Kidney (tissue), 14 donors: ENCODE data around the gene PHLDA1. TPM values are rescaled to one million over a fixed set of nuclear protein-coding genes. Genes with fewer than 3 reads are reported as not detected.

ENCODE experiments used
- DNase-seq, 5 donors: peaks; one replicate each; pipeline ENCODE4 v3.0.0-alpha.2; 2013 to 2020
- FAIRE-seq: peaks from 2 replicates; lab custom pipeline; 2012; peaks lifted over from hg19 to GRCh38; lab: Jason Lieb, UNC
- H3K27ac ChIP-seq, 2 donors: one replicate each; pipeline ENCODE4 v1.7.0; 2013; ENCODE audit warnings: low read depth in 2 of 2, low read length in 2 of 2, inconsistent platforms in 1 of 2
- H3K27me3 ChIP-seq: one replicate; pipeline ENCODE4 v1.7.1; 2013; ENCODE audit warnings: low read length, inconsistent platforms; ENCODE audit not compliant: control insufficient read depth, insufficient read depth
- H3K36me3 ChIP-seq, 3 donors: one replicate each; pipeline versions ENCODE4 v1.7.0 to v1.7.1; 2013; ENCODE audit warnings: low read length in 3 of 3, control low read depth in 1 of 3, inconsistent platforms in 1 of 3; ENCODE audit not compliant: insufficient read depth in 3 of 3, control insufficient read depth in 2 of 3
- H3K4me1 ChIP-seq, 3 donors: one replicate each; pipeline versions ENCODE4 v1.7.0 to v1.7.1; 2013; ENCODE audit warnings: low read length in 3 of 3, inconsistent platforms in 1 of 3, low read depth in 1 of 3; ENCODE audit not compliant: control insufficient read depth in 2 of 3, insufficient read depth in 2 of 3
- H3K4me3 ChIP-seq, 3 donors: one replicate each; pipeline versions ENCODE4 v1.7.0 to v1.8.1; 2013; ENCODE audit warnings: low read length in 3 of 3, control low read depth in 1 of 3, inconsistent platforms in 1 of 3
- H3K9ac ChIP-seq, 3 donors: one replicate each; pipeline versions ENCODE4 v1.7.0 to v1.7.1; 2013; ENCODE audit warnings: low read length in 3 of 3, control low read depth in 1 of 3, inconsistent platforms in 1 of 3
- H3K9me3 ChIP-seq, 3 donors: one replicate each; pipeline versions ENCODE4 v1.7.0 to v1.7.1; 2013; ENCODE audit warnings: low read length in 3 of 3, control low read depth in 1 of 3, inconsistent platforms in 1 of 3; ENCODE audit not compliant: control insufficient read depth in 2 of 3, insufficient read depth in 1 of 3
- intact Hi-C: fragments of 100-400 bp; cut with DNase I; formaldehyde crosslinking; loops from one replicate; pipeline ENCODE4 v1.11.1; 2022
- polyA plus RNA-seq: library from polyadenylated mRNA; stranded (reverse); fragments of 350-450 nt; fragmentation: Illumina TruSeq; extraction: RNeasy Lipid Tissue Mini Kit (QIAGEN cat#74804); gene quantifications from one replicate; pipeline ENCODE4 v1.2.3, GENCODE V29; 2014; ENCODE audit warnings: low read depth, low replicate concordance; ENCODE audit not compliant: insufficient read depth
- total RNA-seq: library from RNA; stranded (reverse); fragmentation: NEBNext Ultra II Directional; extraction: Animal tissue kit (Norgen Biotek cat#: 25700); gene quantifications from one replicate; pipeline ENCODE4 v1.2.1, GENCODE V29; 2021
- TF ChIP-seq, protein P1 (sequence below): IDR thresholded peaks from 3 replicates; pipeline ENCODE4 v1.5.1; 2012; ENCODE audit warnings: mild to moderate bottlenecking, moderate library complexity, borderline replicate concordance; ENCODE audit not compliant: insufficient read depth; ENCODE audit errors: extremely low read depth
- donor health status: control.
- donor health status: control.
- donor health status: control.
- donor health status: control.
- donor health status: control.
- donor health status: DM: yes; HTN: yes; CAD: no.
- donor health status: Normal renal cell carcinoma (clear cell type).

The PHLDA1 gene
- total and polyA plus RNA-seq, 2 donors from 2014 or later: 9.5 to 15.3 TPM

GRCh38 chr12:76035045-76035444, 3.5 kb upstream of the PHLDA1 start:
- Histone ChIP-seq H3K4me3 (no peak overlapping the region), H3K27me3 (no peaks in the 10 kb centered on the region), H3K36me3 (no peaks in the 10 kb centered on the region), H3K9ac (no peak overlapping the region), H3K9me3 (no peaks in the 10 kb centered on the region), H3K4me1 (peaks cover 0 to 10% (median 0%) of the 10 kb centered on the region in 3 donors), H3K27ac (no peak overlapping the region)
- intact Hi-C loops: loop anchor here (10.0 kb wide), 1 partner anchor 510 kb away; no protein-coding TSS in a partner anchor
- no peak for DNase-seq
- no peak for FAIRE-seq
- TF ChIP-seq, protein P1, sequence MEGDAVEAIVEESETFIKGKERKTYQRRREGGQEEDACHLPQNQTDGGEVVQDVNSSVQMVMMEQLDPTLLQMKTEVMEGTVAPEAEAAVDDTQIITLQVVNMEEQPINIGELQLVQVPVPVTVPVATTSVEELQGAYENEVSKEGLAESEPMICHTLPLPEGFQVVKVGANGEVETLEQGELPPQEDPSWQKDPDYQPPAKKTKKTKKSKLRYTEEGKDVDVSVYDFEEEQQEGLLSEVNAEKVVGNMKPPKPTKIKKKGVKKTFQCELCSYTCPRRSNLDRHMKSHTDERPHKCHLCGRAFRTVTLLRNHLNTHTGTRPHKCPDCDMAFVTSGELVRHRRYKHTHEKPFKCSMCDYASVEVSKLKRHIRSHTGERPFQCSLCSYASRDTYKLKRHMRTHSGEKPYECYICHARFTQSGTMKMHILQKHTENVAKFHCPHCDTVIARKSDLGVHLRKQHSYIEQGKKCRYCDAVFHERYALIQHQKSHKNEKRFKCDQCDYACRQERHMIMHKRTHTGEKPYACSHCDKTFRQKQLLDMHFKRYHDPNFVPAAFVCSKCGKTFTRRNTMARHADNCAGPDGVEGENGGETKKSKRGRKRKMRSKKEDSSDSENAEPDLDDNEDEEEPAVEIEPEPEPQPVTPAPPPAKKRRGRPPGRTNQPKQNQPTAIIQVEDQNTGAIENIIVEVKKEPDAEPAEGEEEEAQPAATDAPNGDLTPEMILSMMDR: no peak

DNA sequence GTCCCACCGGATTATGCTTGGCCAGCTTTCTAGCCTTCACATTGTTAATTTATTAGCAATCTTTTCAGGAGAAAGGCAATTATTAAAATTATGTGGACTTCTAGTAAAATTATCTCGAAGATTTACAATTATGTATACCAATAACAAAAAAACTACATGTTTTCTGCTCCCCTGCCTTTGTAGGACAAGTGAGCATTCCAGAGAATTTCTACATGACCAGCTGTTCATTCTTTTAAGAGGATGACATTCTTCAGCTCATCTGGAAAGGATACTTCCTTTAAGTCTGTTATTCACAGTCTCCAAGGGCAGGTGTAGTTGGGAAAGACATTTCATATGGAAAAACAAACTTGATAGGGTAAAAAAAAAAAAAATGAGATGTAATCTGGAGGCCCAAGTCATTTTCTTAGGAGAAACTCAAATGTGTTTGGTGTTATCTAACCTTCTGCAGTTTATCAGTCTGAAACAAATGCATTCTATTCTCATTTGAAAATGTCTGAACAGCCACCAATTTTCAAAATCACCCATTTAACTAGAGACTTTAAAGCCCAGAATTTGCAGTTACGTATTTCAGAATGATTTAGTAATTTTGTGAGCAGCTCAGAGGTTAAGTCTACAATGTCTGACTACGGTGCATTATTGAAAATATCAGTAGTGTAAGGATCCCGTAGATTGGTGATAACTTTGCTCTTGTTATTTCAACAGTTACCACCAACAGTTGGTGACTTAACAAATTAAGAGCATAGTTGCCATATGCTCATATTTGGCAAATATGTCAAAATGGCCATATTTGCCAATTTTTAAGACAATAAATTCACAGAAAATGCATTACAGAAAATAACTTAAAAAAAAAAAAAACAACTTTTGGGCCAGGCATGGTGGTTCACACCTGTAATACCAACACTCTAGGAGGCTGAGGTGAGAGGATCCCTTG, 1.8 kb upstream of the PHLDA1 start:
- peak overlapping the region; percentile 70 to 85 (median 80) for H3K4me3 ChIP-seq
- intact Hi-C loops: loop anchor here (10.0 kb wide), 1 partner anchor 509 kb away; no protein-coding TSS in a partner anchor

DNA sequence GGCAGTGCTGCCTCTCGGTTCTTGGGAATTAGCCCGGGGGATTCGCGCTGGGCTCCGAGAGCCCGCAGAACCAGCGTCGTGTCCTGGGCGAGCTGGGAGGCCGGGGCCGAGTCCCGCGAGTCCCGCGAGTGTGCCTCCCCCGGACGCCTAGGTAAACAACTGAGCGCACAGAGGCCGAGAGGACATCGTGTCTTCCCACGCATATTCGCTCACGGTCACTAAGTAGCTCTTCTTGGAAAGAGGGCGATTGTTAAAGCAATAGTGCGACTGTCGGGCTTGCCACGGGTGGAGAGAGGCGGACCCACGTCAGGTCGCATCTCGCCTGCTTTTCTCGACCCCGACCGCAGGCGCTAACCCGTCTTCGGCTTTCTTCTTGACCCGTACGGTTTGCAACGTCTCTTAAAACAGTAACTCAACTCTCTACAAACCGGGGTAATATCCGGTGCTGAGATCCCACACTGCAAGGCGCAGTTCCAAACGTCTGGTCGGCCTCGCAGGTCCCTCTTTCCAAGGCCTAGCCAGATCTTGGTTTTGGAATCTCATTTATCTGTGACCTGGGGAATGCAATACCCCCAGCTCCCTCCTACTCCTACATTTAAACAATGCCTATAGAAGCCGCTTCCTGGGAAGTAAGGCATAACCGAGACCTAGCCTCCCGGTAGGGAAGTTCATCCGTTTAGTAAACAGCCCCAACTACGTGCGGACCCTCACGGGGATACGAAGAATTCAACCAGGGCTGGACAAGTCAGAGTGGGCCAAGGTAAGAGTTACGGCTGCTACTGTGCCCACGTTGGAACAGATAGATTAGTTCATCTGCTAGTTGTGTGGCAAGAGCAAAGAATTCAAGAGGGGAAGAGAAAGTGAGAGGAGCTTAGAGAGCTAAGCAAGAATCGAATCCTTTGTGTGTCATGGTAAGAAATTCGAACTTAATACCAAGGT, 736 bp upstream of the PHLDA1 start:
- peak overlapping the region; percentile 95 for H3K27ac ChIP-seq
- TF ChIP-seq, protein P1: no peak
- DNase-seq (peak in 3 of 5 donors; percentile 59 to 83 (median 83)), FAIRE-seq (no peak)
- intact Hi-C loops: loop anchor here (10.0 kb wide), 1 partner anchor 508 kb away; no protein-coding TSS in a partner anchor
- no peaks in the 10 kb centered on the region for H3K36me3 ChIP-seq
- no peaks in the 10 kb centered on the region for H3K9me3 ChIP-seq
- no peaks in the 10 kb centered on the region for H3K27me3 ChIP-seq
- H3K4me3 ChIP-seq: peak overlapping the region; percentile 70 to 85 (median 80)
- peaks cover 0 to 8% (median 0%) of the 10 kb centered on the region in 3 donors for H3K4me1 ChIP-seq
- peak overlapping the region; percentile 49 to 82 (median 63) for H3K9ac ChIP-seq

More for the DNA sequence above, 1.8 kb upstream of the PHLDA1 start:
- peaks cover 0 to 10% (median 0%) of the 10 kb centered on the region in 3 donors for H3K4me1 ChIP-seq
- H3K36me3 ChIP-seq: no peaks in the 10 kb centered on the region
- peak overlapping the region; percentile 95 for H3K27ac ChIP-seq
- no peak for FAIRE-seq
- peak overlapping the region in 2 of 3 donors; percentile 49 to 82 for H3K9ac ChIP-seq
- TF ChIP-seq, protein P1: no peak
- H3K9me3 ChIP-seq: no peaks in the 10 kb centered on the region
- H3K27me3 ChIP-seq: no peaks in the 10 kb centered on the region
- DNase-seq: peak in 1 of 5 donors; percentile 43
